WTC11 (cell line): ENCODE results near the gene CXCR5. TPM values are rescaled to one million over a fixed set of nuclear protein-coding genes. Genes with fewer than 3 reads are reported as not detected.

Source experiments
- ATAC-seq: fragments of 200-7000 bp; cut with Tn5 transposase; 2 replicates; pipeline ENCODE4 v1.10.0; 2021; ENCODE audit warnings: mild to moderate bottlenecking, moderate library complexity
- CTCF ChIA-PET: fragments of 300-600 bp; sonication (Branson Sonifier 250); formaldehyde crosslinking; loops from one replicate; lab custom pipeline; 2021; ENCODE audit warnings: antibody characterized with exemption; lab: Charles Lee
- POLR2A ChIA-PET: fragments of 350-600 bp; sonication (Branson Sonifier 250); formaldehyde crosslinking; loops from one replicate; lab custom pipeline; 2021; ENCODE audit warnings: antibody characterized with exemption; lab: Charles Lee
- DNase-seq: peaks from one replicate; pipeline ENCODE4 v3.0.0; 2021; ENCODE audit warnings: low spot score
- H3K27ac Mint-ChIP-seq: 2 replicates; pipeline ENCODE4 v1.8.0; 2021; ENCODE audit warnings: mixed read lengths
- H3K27me3 Mint-ChIP-seq: 2 replicates; pipeline ENCODE4 v1.8.0; 2021; ENCODE audit warnings: low read depth, mild to moderate bottlenecking, moderate library complexity, mixed read lengths
- H3K36me3 Mint-ChIP-seq: 2 replicates; pipeline ENCODE4 v1.8.0; 2021; ENCODE audit warnings: mixed read lengths
- H3K4me1 Mint-ChIP-seq: 2 replicates; pipeline ENCODE4 v1.8.0; 2022; ENCODE audit warnings: mixed read lengths
- H3K4me3 Mint-ChIP-seq: 2 replicates; pipeline ENCODE4 v1.8.0; 2021; ENCODE audit warnings: mild to moderate bottlenecking, moderate library complexity, mixed read lengths
- H3K9me3 Mint-ChIP-seq: 2 replicates; pipeline ENCODE4 v1.8.0; 2021; ENCODE audit warnings: mixed read lengths
- ATF2 ChIP-seq: sonication (generic); formaldehyde crosslinking; IDR thresholded peaks from 2 replicates; pipeline ENCODE4 v1.8.1; 2022; ENCODE audit warnings: low read depth, missing genetic modification reagents, borderline replicate concordance
- CDX4 ChIP-seq: fragments of 250-450 bp; sonication (Bioruptor Pico); IDR thresholded peaks from 2 replicates; pipeline ENCODE4 v1.9.0; 2021; ENCODE audit warnings: moderate library complexity, mild to moderate bottlenecking, inconsistent platforms, borderline replicate concordance
- CREB1 ChIP-seq: sonication (generic); formaldehyde crosslinking; IDR thresholded peaks from 2 replicates; pipeline ENCODE4 v1.8.0; 2023; ENCODE audit warnings: mild to moderate bottlenecking, missing genetic modification reagents
- ERG ChIP-seq: fragments of 250-450 bp; sonication (Bioruptor Pico); IDR thresholded peaks from 2 replicates; pipeline ENCODE4 v1.8.0; 2021; ENCODE audit warnings: mild to moderate bottlenecking
- FOXJ3 ChIP-seq: sonication (generic); formaldehyde crosslinking; IDR thresholded peaks from 2 replicates; pipeline ENCODE4 v1.9.0; 2021; ENCODE audit warnings: missing genetic modification reagents, mild to moderate bottlenecking, borderline replicate concordance
- FOXP4 ChIP-seq: sonication (generic); formaldehyde crosslinking; IDR thresholded peaks from 2 replicates; pipeline ENCODE4 v1.8.0; 2022; ENCODE audit warnings: mild to moderate bottlenecking, missing genetic modification reagents
- GABPB1 ChIP-seq: sonication (generic); formaldehyde crosslinking; IDR thresholded peaks from 2 replicates; pipeline ENCODE4 v1.8.1; 2023; ENCODE audit warnings: mild to moderate bottlenecking, missing genetic modification reagents
- HMGA2 ChIP-seq: fragments of 250-450 bp; sonication (Bioruptor Pico); IDR thresholded peaks from 2 replicates; pipeline ENCODE4 v1.4.0; 2021; ENCODE audit warnings: mild to moderate bottlenecking, moderate library complexity
- KAT7 ChIP-seq: sonication (generic); formaldehyde crosslinking; IDR thresholded peaks from 2 replicates; pipeline ENCODE4 v1.8.1; 2023; ENCODE audit warnings: missing genetic modification reagents, mild to moderate bottlenecking, borderline replicate concordance
- MAX ChIP-seq: sonication (generic); formaldehyde crosslinking; IDR thresholded peaks from 2 replicates; pipeline ENCODE4 v1.8.0; 2022; ENCODE audit warnings: mild to moderate bottlenecking, missing genetic modification reagents
- MXD4 ChIP-seq: fragments of 250-450 bp; sonication (Bioruptor Pico); IDR thresholded peaks from 2 replicates; pipeline ENCODE4 v1.8.0; 2021; ENCODE audit warnings: mild to moderate bottlenecking, moderate library complexity, borderline replicate concordance
- OVOL2 ChIP-seq: fragments of 250-450 bp; sonication (Bioruptor Pico); IDR thresholded peaks from 2 replicates; pipeline ENCODE4 v1.9.0; 2021; ENCODE audit warnings: mild to moderate bottlenecking, borderline replicate concordance
- RORB ChIP-seq: fragments of 250-450 bp; sonication (Bioruptor Pico); IDR thresholded peaks from 2 replicates; pipeline ENCODE4 v1.9.0; 2021; ENCODE audit warnings: mild to moderate bottlenecking
- SP1 ChIP-seq: sonication (generic); formaldehyde crosslinking; conservative IDR thresholded peaks from 2 replicates; pipeline ENCODE4 v1.8.1; 2022; ENCODE audit warnings: missing genetic modification reagents
- STAT6 ChIP-seq: sonication (generic); formaldehyde crosslinking; conservative IDR thresholded peaks from 2 replicates; pipeline ENCODE4 v1.8.1; 2023; ENCODE audit warnings: mild to moderate bottlenecking, low read depth, missing genetic modification reagents, moderate library complexity
- ZBTB21 ChIP-seq: sonication (generic); formaldehyde crosslinking; IDR thresholded peaks from 2 replicates; pipeline ENCODE4 v1.8.1; 2023; ENCODE audit warnings: mild to moderate bottlenecking, missing genetic modification reagents, borderline replicate concordance
- ZBTB43 ChIP-seq: sonication (generic); formaldehyde crosslinking; IDR thresholded peaks from 2 replicates; pipeline ENCODE4 v1.8.1; 2023; ENCODE audit warnings: mild to moderate bottlenecking, missing genetic modification reagents
- ZMAT4 ChIP-seq: fragments of 250-450 bp; sonication (Bioruptor Pico); IDR thresholded peaks from 2 replicates; pipeline ENCODE4 v1.9.0; 2021; ENCODE audit warnings: mild to moderate bottlenecking
- ZNF219 ChIP-seq: sonication (generic); formaldehyde crosslinking; IDR thresholded peaks from 2 replicates; pipeline ENCODE4 v1.8.0; 2023; ENCODE audit warnings: missing genetic modification reagents, mild to moderate bottlenecking, borderline replicate concordance
- ZNF263 ChIP-seq: sonication (generic); formaldehyde crosslinking; IDR thresholded peaks from 2 replicates; pipeline ENCODE4 v1.8.1; 2022; ENCODE audit warnings: low read depth, mild to moderate bottlenecking, moderate library complexity, missing genetic modification reagents
- total RNA-seq: library from RNA; stranded (reverse); gene quantifications from 3 replicates; pipeline ENCODE4 v1.2.3, GENCODE V29; 2021

The CXCR5 gene
- total RNA-seq, 1 experiment from 2014 or later: 0.07 TPM

GRCh38 chr11:118882491-118882890 is 1.2 kb upstream of the CXCR5 start:
- ChIA-PET CTCF (interaction anchor here (1.4 to 1.5 kb wide), 2 partner anchors 13 to 89 kb away, joined by 3 to 4 read pairs; partner anchors contain the start of gene FOXR1), POLR2A (no interaction called here)
- H3K4me3 Mint-ChIP-seq: no peak overlapping the region
- H3K9me3 Mint-ChIP-seq: no peaks in the 10 kb centered on the region
- no peak overlapping the region for H3K27ac Mint-ChIP-seq
- H3K36me3 Mint-ChIP-seq: no peaks in the 10 kb centered on the region
- H3K4me1 Mint-ChIP-seq: peaks cover 7% of the 10 kb centered on the region
- no peak for TF ChIP-seq KAT7
- TF ChIP-seq ZNF263 (CRISPR knock-in tag): no peak
- TF ChIP-seq ERG (CRISPR knock-in tag): no peak
- TF ChIP-seq GABPB1 (CRISPR knock-in tag): no peak
- no peak for TF ChIP-seq MXD4 (CRISPR knock-in tag)
- no peak for TF ChIP-seq RORB (CRISPR knock-in tag)
- TF ChIP-seq ZBTB43 (CRISPR knock-in tag): no peak
- TF ChIP-seq FOXP4 (CRISPR knock-in tag): no peak
- no peak for TF ChIP-seq FOXJ3 (CRISPR knock-in tag)
- TF ChIP-seq ZMAT4 (CRISPR knock-in tag): no peak
- no peak for TF ChIP-seq ZNF219 (CRISPR knock-in tag)
- TF ChIP-seq CREB1 (CRISPR knock-in tag): no peak
- TF ChIP-seq HMGA2 (CRISPR knock-in tag): no peak
- no peak for TF ChIP-seq CDX4
- ATAC-seq (no peak), DNase-seq (no peak)
- no peaks in the 10 kb centered on the region; the same call in 1 of the 2 replicates for H3K27me3 Mint-ChIP-seq

GRCh38 chr11:118883004-118883367 is 706 bp upstream of the CXCR5 start:
- Mint-ChIP-seq H3K36me3 (no peaks in the 10 kb centered on the region), H3K9me3 (no peaks in the 10 kb centered on the region), H3K27me3 (no peaks in the 10 kb centered on the region; the same call in 1 of the 2 replicates), H3K4me3 (no peak overlapping the region), H3K4me1 (peaks cover 11% of the 10 kb centered on the region), H3K27ac (no peak overlapping the region)
- DNase-seq (no peak), ATAC-seq (no peak)
- CTCF ChIA-PET: interaction anchor here (0.8 to 1.6 kb wide), 4 partner anchors 12 to 198 kb away, joined by 3 to 5 read pairs (median 4); partner anchors contain the start of gene FOXR1
- POLR2A ChIA-PET: interaction anchor here (0.9 kb wide), 1 partner anchor 90 kb away, joined by 3 read pairs; no protein-coding TSS in a partner anchor
- TF ChIP-seq ZBTB21 (CRISPR knock-in tag) (no peak), ATF2 (CRISPR knock-in tag) (no peak), SP1 (no peak), FOXP4 (CRISPR knock-in tag) (no peak), OVOL2 (CRISPR knock-in tag) (no peak), MAX (CRISPR knock-in tag) (no peak), STAT6 (CRISPR knock-in tag) (no peak)
